Activated CD4-positive, alpha-beta T cell treated with anti-CD3 and anti-CD28 coated beads for 1 hour (primary cell): ENCODE measurements around the gene CTNS.

Experiments used
- DNase-seq: peaks from one replicate; pipeline ENCODE4 v3.0.0-alpha.2; 2020

Gene CTNS

GRCh38 chr17:3626831-3627768 is 9.5 kb upstream of the CTNS start:
- DNase-seq, result no peak

- no peak for DNase-seq
These were observed 8.8 kb upstream of the CTNS start for GRCh38 chr17:3627769-3628167.

GRCh38 chr17:3630781-3631180 is 5.8 kb upstream of the CTNS start:
- no peak for DNase-seq

- DNase-seq, result no peak
These were observed 4.3 kb upstream of the CTNS start for GRCh38 chr17:3632287-3632686.

DNA sequence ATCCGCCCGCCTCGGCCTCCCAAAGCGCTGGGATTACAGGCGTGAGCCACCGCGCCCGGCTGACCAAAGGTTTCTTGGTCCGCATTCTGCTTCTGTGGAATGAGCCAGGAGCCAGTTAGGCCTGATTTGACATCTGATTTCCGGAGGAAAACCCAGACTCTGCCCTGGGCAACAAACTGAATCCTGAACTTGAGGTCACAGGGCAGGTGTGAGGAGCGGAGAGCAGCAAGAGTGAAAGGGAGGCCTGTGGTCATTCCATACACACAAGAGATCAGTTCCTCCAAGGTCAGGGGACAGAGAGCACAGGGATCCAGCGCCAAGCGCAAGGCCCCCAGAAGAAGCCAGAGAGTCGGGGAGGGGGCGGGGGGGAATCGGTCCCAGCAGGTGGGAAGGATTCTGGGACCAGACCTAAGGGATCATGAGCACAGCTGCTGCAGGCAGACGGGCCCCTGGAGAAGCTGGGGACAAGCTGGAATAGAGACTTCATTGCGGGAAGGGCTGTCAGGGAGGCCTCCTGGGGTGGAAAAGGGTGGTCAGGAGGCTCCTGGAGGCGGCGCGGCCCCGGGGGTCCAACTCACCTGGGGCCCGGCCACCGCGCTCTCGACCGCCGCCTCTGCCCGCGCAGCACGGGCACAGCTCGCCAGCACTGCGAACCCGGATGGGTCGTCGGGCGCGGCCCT is 946 bp upstream of the CTNS start:
- no peak for DNase-seq

DNA sequence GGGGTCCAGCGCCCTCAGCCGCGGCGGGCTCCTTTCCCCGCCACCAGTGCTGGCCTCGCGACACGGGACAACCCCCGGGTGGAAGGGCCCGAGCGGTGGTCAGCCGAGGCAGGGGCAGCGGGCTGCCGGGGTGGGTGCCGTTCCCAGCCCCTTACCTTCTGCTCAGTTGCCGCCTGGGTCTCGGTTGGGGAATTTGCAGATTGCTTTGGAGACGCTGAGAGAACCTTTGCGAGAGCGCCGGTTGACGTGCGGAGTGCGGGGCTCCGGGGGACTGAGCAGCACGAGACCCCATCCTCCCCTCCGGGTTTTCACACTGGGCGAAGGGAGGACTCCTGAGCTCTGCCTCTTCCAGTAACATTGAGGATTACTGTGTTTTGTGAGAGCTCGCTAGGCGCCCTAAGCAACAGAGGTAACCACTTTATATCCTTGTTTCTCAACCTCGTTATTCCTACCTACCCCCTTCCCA is 381 bp downstream of the CTNS start:
- DNase-seq, result no peak

- DNase-seq, result no peak
These were observed 3.5 kb downstream of the CTNS start for GRCh38 chr17:3639981-3640596.

- no peak for DNase-seq
These were observed 4.5 kb downstream of the CTNS start for GRCh38 chr17:3641014-3641413.

- no peak for DNase-seq
These were observed 5.3 kb downstream of the CTNS start for GRCh38 chr17:3641717-3642486.

- no peak for DNase-seq
These were observed 7.4 kb downstream of the CTNS start for GRCh38 chr17:3643889-3644349.

GRCh38 chr17:3645310-3645709 is 8.8 kb downstream of the CTNS start:
- DNase-seq, result no peak

GRCh38 chr17:3647251-3647650 is 10.7 kb downstream of the CTNS start:
- DNase-seq, result no peak

GRCh38 chr17:3647769-3648555 is 11.4 kb downstream of the CTNS start:
- no peak for DNase-seq

DNA sequence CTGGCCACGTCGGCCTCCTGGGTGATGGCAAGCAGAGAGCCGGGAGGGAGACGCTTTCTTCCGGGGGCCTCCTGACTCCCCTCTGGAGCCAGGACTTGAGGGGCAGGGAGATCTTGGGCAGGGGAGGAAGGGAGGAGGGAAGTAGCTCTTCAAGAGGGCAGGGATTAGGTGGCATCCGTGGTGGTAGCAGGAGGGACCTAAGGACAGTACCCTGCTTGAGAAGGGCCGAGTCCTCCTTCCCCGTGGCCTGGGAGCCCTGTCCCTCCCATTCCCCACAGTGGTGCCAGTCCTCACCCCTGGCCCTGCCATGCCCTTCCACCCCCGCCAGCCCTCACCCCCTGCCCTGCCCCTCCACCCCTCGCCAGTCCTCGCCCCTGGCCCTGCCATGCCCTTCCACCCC is 19.2 kb downstream of the CTNS start:
- no peak for DNase-seq

DNA sequence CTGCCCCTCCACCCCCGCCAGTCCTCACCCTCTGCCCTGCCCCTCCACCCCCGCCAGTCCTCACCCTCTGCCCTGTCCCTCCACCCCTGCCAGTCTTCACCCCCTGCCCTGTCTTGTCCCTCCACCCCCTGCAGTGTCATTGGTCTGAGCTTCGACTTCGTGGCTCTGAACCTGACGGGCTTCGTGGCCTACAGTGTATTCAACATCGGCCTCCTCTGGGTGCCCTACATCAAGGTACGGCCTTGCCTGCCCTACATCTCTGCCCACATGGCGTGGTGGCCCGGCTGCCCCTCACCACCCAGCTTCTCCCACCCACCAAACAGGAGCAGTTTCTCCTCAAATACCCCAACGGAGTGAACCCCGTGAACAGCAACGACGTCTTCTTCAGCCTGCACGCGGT is 19.8 kb downstream of the CTNS start:
- no peak for DNase-seq

DNA sequence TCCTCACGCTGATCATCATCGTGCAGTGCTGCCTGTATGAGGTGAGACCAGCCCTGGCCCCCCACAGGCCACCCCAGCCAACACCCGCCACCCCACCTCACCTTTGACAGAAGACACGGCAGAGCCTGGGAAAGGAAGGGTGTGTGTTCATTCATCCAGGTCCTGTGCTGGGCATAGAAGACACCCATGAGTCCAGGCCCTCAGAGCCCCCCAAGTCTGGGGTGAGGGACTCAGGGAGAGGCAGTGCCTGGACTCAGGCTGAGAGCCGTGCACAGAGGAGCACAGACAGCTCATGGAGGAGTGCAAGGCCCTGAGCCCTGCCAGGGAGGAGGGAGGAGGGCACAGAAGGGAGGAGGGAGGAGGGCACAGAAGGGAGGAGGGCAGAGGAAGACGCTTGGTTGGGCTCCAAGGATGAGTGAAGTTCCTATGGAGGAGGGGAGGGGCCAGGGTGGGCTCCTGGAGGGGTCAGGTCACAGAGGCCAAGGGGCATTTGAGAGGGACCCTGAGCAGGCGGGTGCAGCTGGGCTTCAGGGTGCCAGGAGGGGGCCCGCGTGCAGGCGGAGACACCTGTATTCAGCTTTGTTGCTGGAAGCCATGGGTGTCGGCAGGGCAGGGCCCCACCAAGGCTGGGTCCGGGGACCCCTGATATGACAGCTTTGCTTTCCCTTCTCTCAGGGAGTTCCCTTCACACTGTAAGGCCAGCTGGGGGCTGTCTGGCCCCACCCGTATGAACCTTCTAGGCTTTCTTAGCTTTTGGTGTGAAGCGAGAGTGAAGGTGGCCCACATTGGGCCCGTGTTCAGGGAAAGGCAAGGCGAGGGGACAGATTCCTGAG is 20.4 kb downstream of the CTNS start:
- no peak for DNase-seq

GRCh38 chr17:3657588-3657869 is 21.0 kb downstream of the CTNS start:
- no peak for DNase-seq

GRCh38 chr17:3657874-3658783 is 21.6 kb downstream of the CTNS start:
- DNase-seq, result no peak

DNA sequence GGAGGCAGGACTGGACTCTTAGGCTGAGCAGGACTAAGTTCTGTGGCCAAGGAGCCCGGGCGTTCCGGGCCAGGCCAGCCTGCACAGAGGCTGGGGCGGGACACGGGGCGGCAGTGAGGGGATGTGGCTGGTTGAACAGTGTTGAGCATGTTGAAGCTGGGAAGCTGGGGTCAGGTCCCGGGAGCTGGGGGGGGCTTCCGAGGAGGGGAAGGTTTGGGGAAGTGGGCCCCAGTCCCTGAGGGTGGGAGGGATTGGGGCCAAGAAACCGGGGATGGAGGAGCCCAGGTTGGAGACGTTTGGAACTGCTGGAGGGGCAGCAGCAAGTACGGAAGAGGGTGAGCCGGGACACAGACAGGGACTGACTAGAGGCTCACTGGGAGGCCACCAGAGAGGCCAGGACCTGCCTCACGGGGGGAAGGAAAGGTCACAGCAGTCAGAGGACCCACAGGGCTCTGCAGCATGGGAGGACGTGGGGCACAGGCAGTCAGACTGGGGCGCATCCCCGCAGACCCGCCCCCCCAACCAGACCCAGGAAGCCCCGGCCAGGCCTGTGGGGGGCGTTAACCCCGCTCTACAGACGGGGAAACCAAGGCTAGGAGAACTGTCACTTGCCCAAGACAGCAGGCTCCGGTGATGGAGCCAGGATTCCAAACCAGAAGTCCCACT is 22.4 kb downstream of the CTNS start:
- DNase-seq, result no peak
